K562 (cell line): ENCODE data around the gene DNASE2B. TPM values are rescaled to one million over a fixed set of nuclear protein-coding genes. Genes with fewer than 3 reads are reported as not detected.

ENCODE experiments used
- CSDE1 ChIP-seq, 2 experiments: fragments of 450-650 bp; IDR thresholded peaks; 2 replicates each; pipeline ENCODE4 v1.6.1; 2016; ENCODE audit warnings: mild to moderate bottlenecking in 1 of 2
- HDAC8 ChIP-seq: fragments of 450-650 bp; IDR thresholded peaks from 2 replicates; pipeline ENCODE4 v1.6.1; 2016; ENCODE audit warnings: mild to moderate bottlenecking, missing genetic modification characterization, moderate library complexity, missing compliant biosample characterization
- HINFP ChIP-seq: fragments of 450-650 bp; conservative IDR thresholded peaks from 2 replicates; pipeline ENCODE4 v1.6.1; 2016; ENCODE audit warnings: missing genetic modification characterization, low read depth, mild to moderate bottlenecking, control low read depth, missing compliant biosample characterization
- HMG20A ChIP-seq: fragments of 450-650 bp; formaldehyde crosslinking; conservative IDR thresholded peaks from 2 replicates; pipeline ENCODE4 v1.4.0; 2020; ENCODE audit warnings: mild to moderate bottlenecking, mixed read lengths
- LCOR ChIP-seq: sonication (generic); formaldehyde crosslinking; IDR thresholded peaks from 2 replicates; pipeline ENCODE4 v1.8.0; 2022; ENCODE audit warnings: mild to moderate bottlenecking, missing genetic modification reagents
- MBD2 ChIP-seq: sonication (generic); IDR thresholded peaks from 2 replicates; pipeline ENCODE4 v1.6.1; 2016; ENCODE audit warnings: low read depth, borderline replicate concordance
- MCM5 ChIP-seq: fragments of 450-650 bp; IDR thresholded peaks from 2 replicates; pipeline ENCODE4 v1.6.1; 2016; ENCODE audit warnings: low read depth
- NCOR1 ChIP-seq: fragments of 450-650 bp; IDR thresholded peaks from 2 replicates; pipeline ENCODE4 v1.6.1; 2016; ENCODE audit warnings: mild to moderate bottlenecking, moderate library complexity
- PHF21A ChIP-seq: fragments of 450-650 bp; IDR thresholded peaks from 2 replicates; pipeline ENCODE4 v1.6.1; 2017; ENCODE audit warnings: low read depth, borderline replicate concordance
- STAT5B ChIP-seq: fragments of 250-450 bp; sonication (Bioruptor Pico); IDR thresholded peaks from 2 replicates; pipeline ENCODE4 v1.8.0; 2021; ENCODE audit warnings: mild to moderate bottlenecking, inconsistent platforms
- TEAD2 ChIP-seq: fragments of 450-650 bp; IDR thresholded peaks from 2 replicates; pipeline ENCODE4 v1.6.1; 2016; ENCODE audit warnings: missing genetic modification characterization, control low read depth, missing compliant biosample characterization
- TSHZ1 ChIP-seq: fragments of 250-450 bp; sonication (Bioruptor Pico); IDR thresholded peaks from 2 replicates; pipeline ENCODE4 v1.4.0; 2020; ENCODE audit warnings: mild to moderate bottlenecking, moderate library complexity
- ZBTB1 ChIP-seq: sonication (generic); formaldehyde crosslinking; IDR thresholded peaks from 2 replicates; pipeline ENCODE4 v1.8.1; 2023; ENCODE audit warnings: missing genetic modification reagents, low read depth, mild to moderate bottlenecking, borderline replicate concordance
- ZNF436 ChIP-seq: fragments of 250-450, 450-650 bp; sonication (Bioruptor Pico); formaldehyde crosslinking; IDR thresholded peaks from 2 replicates; pipeline ENCODE4 v1.7.0; 2020; ENCODE audit warnings: mild to moderate bottlenecking
- polyA plus RNA-seq, 8 experiments: library from polyadenylated mRNA; depleted of rRNA in 4 of 8; stranded (reverse) in 5 of 8; unstranded in 3 of 8; fragments of >200 nt; fragmentation: Nextera tagmentation in 2 of 8; fragmentation: Illumina TruSeq in 1 of 8; extraction: Ambion mirVana in 2 of 8; extraction: Trizol in 1 of 8; gene quantifications; 2 replicates each; pipeline versions ENCODE4 v1.2.1 to v1.2.3, GENCODE V29; 2011 to 2014; ENCODE audit warnings: inconsistent platforms in 1 of 8, missing spikeins in 1 of 8
- total RNA-seq, 7 experiments: library from RNA; depleted of rRNA in 6 of 7; stranded (reverse); fragments of >200 nt in 6 of 7; fragmentation: Illumina TruSeq in 2 of 7; extraction: Trizol in 2 of 7; gene quantifications; 2 replicates each; pipeline versions ENCODE4 v1.2.1 to v1.2.3, GENCODE V29; 2011 to 2021; ENCODE audit warnings: low replicate concordance in 1 of 7
- TF ChIP-seq, protein P1 (sequence below): sonication (generic); formaldehyde crosslinking; IDR thresholded peaks from 2 replicates; pipeline ENCODE4 v1.8.1; 2023; ENCODE audit warnings: mild to moderate bottlenecking, missing genetic modification reagents

The DNASE2B gene
- total and polyA plus RNA-seq, 9 of the 15 experiments (the other 6 are each of a cell fraction or from before 2014, with no cell fraction given) = not detected

GRCh38 chr1:84365225-84366221, 32.8 kb upstream of the DNASE2B start (continued):
- TF ChIP-seq HDAC8 (tag) (no peak), ZBTB1 (CRISPR knock-in tag) (no peak), ZNF436 (CRISPR knock-in tag) (no peak), CSDE1 (IDR thresholded peaks at IDR 0.05) (no peak), MBD2 (peak; percentile 6; the same call in 1 of the 2 replicates), MCM5 (no peak), HINFP (tag) (no peak), PHF21A (no peak), NCOR1 (no peak), LCOR (CRISPR knock-in tag) (no peak), STAT5B (CRISPR knock-in tag) (no peak), TEAD2 (tag) (no peak), HMG20A (CRISPR knock-in tag) (no peak), TSHZ1 (CRISPR knock-in tag) (no peak)
- TF ChIP-seq, protein P1, sequence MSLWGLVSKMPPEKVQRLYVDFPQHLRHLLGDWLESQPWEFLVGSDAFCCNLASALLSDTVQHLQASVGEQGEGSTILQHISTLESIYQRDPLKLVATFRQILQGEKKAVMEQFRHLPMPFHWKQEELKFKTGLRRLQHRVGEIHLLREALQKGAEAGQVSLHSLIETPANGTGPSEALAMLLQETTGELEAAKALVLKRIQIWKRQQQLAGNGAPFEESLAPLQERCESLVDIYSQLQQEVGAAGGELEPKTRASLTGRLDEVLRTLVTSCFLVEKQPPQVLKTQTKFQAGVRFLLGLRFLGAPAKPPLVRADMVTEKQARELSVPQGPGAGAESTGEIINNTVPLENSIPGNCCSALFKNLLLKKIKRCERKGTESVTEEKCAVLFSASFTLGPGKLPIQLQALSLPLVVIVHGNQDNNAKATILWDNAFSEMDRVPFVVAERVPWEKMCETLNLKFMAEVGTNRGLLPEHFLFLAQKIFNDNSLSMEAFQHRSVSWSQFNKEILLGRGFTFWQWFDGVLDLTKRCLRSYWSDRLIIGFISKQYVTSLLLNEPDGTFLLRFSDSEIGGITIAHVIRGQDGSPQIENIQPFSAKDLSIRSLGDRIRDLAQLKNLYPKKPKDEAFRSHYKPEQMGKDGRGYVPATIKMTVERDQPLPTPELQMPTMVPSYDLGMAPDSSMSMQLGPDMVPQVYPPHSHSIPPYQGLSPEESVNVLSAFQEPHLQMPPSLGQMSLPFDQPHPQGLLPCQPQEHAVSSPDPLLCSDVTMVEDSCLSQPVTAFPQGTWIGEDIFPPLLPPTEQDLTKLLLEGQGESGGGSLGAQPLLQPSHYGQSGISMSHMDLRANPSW (CRISPR knock-in tag) = no peak
